NCI-H1105 treated with DMSO at 0.1 percent for 48 hours (cell line): ENCODE results near the gene SEC62.
"Not testable (repeated sequence)": the region's sequence is repeated elsewhere in the genome, so short reads cannot be mapped to it uniquely, and the experiment has no call there.

Experiments
- DNase-seq: peaks from one replicate; lab custom pipeline; 2025; lab: John Stamatoyannopoulos, UW

SEC62 gene

GRCh38 chr3:170016057-170016456, 49.5 kb downstream of the SEC62 start:
- DNase-seq: no peak

DNA sequence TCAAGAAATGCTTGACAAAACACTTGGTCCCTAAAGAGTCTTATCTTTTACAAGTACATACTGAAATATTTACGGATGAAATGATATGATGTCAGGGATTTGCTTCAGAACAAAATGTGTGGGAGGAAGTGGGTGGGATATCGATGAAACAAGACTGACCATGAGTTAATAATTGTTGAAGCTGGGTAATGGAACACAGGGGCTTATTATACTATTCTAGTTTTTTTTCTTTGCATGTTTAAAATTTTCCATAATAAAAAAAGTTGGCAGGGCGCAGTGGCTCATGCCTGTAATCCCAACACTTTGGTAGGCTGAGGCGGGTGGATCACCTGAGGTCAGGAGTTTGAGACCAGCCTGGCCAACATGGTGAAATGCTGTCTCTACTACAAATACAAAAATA, 52.7 kb downstream of the SEC62 start:
- DNase-seq: not testable (repeated sequence)

GRCh38 chr3:170021083-170021482, 54.5 kb downstream of the SEC62 start:
- no peak for DNase-seq

GRCh38 chr3:170022336-170022735, 55.7 kb downstream of the SEC62 start:
- no peak for DNase-seq

- DNase-seq: no peak
These were observed 56.6 kb downstream of the SEC62 start for GRCh38 chr3:170023165-170023564.

DNA sequence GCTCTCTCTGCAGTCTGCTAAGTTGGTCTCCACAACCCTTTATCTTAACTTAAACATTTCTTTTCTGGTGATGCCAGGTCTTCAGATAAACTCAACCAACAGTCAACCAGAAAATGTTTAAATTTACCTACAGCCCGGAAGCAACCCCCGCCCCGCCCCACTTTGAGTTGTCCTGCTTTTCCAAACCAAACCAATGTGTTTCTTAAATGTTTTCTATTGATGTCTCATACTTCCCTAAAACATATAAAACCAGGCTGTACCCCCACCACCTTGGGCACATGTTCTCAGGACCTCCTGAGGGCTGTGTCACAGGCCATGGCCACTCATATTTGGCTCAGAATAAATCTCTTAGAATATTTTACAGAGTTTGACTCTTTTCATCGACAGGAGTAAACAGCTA, 58.0 kb downstream of the SEC62 start:
- no peak for DNase-seq

DNA sequence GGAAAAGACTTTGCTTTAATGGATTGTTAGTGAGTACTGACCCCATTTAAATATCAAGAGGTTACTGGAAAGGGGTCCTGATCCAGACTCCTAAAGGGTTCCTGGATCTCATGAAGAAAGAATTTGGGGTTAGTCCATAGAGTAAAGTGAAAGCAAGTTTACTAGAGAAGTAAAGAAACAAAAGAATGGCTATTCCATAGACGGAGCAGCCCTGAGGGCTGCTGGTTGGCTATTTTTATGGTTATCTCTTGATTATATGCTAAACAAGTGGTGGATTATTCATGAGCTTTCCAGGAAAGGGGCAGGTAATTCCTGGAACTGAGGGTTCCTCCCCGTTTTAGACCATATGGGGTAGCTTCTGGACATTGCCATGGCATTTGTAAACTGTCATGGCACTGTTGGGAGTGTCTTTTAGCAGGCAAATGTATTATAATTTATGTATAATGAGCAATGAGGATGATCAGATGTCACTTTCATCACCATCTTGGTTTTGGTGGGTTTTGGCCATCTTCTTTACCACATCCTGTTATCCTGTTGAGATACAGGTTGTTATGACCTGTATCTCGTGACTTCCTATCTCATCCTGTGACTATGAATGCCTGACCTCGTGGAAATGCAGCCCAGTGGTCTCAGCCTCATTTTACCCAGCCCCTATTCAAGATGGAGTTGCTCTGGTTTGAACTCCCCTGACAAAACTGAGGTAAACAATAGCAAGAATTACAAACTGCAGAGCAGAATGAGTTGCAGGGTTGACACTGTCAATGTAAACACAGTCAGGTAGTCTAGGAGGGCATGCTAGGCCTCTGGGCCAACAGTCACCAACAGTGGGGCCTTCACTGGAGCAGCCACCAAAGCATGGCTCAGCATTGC, 60.9 kb downstream of the SEC62 start:
- DNase-seq: no peak

DNA sequence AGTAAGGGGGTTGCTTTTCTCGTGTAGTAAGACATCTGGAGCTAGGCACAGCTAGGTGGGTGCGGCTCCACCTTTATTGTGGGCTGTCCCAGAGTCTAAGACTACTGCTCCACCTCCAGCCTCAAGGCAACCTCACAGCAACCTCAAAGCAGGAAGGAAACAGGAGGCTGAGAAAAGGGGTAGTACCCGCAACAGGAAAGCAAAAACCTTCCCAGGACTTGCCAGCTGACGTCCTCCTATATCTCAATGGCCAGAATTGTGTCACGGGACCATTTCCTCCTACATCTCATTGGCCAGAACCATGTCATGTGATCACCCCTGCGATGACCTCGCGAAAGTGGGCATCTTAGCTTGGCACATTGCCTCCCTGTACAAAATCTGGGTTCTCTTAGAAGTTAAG, 66.9 kb downstream of the SEC62 start:
- DNase-seq: no peak

DNA sequence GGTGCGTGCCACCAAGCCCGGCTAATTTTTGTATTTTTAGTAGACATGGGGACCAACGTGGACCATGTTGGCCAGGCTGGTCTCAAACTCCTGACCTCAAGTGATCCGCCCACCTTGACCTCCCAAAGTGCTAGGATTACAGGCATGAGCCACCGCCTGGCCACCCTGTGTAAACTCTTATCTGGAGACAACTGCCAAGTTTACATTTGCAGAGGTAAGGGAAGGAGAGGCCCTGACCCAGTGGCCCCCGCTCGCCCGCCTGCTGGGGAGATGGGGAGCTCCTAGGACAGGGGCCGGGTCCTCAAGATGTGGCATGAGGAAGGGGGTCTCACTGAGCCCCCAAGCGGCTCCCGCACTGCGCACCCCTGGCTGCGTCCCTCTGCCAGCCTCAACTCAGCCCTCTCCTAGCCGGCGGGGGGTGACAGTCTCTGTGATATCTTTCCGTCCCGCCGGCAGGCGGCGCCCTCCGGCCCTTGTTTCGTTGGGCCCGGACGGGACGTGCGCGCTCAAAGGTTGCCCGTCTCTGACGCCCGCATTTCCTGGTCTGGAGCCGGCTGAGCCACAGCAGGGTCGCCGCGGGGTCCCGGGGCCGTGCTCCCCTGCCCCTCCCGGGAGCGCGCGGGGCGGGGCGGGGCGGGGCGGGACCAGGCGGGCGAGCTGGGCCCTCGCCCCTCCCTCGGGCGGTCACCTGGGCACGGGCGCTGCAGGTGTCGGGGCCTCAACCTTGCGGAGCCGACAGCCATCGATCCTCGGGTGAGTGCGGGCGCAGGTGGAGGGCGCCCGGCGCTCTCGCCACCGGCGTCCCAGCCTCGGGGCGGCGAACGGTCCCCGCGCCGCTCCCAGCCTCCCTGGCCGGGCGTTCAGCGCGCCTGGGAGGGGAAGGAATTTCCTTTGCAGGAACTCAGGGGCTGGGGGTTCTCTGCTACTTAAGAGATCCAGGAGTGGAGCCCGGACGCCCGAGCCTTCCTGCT, 71.1 kb downstream of the SEC62 start, which contains the start of gene GPR160:
GPR160 (plus strand) TSS at position 533 of the 971 bp plus-strand sequence. CDS start 45,978 bp downstream, outside the sequence.
- peak; percentile 70 for DNase-seq

DNA sequence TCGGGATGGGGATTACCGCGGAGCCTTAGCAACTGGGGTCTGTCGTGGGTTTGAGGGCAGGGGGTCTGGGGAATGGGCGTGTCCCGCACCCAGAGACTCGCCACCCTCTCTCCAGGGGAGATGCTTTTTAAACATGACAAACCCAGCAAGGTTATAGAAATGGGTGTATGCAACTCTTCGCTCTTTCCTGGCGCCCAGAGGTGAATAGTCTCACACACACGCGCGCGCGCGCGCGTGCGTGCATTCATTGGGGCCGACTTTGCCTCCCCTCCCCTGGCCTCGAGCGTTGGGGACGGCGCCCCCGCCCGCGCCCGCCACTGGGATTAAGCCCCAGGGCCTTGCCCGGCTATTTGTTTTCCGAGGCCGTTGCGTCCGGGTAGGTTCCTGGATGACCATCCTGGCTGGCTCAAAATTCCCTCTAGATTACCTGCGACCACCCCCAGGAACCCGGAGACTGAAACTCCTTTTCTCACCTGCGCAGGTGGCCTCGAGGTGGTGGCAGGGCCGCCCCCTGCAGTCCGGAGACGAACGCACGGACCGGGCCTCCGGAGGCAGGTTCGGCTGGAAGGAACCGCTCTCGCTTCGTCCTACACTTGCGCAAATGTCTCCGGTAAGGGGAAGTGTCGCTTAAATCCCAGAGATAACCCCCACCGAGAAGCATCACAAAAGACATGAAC, 72.0 kb downstream of the SEC62 start:
- DNase-seq: peak; percentile 44

- DNase-seq: peak; percentile 76
These were observed 73.8 kb downstream of the SEC62 start for GRCh38 chr3:170040418-170040817.

DNA sequence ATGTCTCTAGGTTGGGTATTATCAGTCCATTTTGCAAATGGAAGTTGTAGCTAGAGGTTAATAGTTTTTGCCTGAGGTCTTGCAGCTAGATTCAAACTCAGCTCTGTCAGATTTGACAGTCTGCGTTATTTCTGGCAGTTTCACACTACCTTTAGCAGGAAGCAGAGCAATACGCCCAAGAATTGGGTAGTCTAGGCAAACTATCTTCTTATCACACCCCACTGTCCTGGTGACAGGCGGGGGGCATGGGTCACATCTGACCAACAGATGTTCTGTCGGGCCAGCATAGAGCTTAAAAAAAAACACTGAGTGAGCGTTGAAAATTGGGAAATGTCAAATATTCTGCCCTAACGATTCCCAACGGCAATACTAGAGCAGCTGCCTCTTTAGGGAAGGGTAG, 76.9 kb downstream of the SEC62 start:
- no peak for DNase-seq

GRCh38 chr3:170044271-170044670, 77.7 kb downstream of the SEC62 start:
- DNase-seq: no peak

- DNase-seq: no peak
These were observed 78.2 kb downstream of the SEC62 start for GRCh38 chr3:170044795-170045244.

- DNase-seq: no peak
These were observed 79.9 kb downstream of the SEC62 start for GRCh38 chr3:170046269-170047132.

DNA sequence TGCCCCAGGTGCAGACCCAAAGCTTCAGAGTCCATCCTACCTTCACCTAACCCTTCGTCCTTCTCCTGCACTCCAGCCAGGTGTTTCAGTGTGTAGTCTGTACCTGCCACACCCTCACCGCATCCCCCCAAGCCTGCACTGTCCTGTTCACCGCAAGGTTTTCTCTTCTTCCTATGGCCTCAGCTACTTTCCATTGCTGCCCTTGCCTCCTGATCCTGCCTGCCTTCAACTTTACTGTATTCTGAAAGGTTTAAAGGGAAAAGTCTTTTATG, 80.5 kb downstream of the SEC62 start:
- no peak for DNase-seq
